DMS153 treated with DMSO at 0.1 percent for 48 hours (cell line): Measurements from ENCODE around the gene TMEM220.
"Not testable (repeated sequence)": the region's sequence is repeated elsewhere in the genome, so short reads cannot be mapped to it uniquely, and the experiment has no call there.

Source experiments
- DNase-seq: peaks from one replicate; lab custom pipeline; 2025; ENCODE audit not compliant: unreplicated experiment; lab: John Stamatoyannopoulos, UW

Gene TMEM220

DNA sequence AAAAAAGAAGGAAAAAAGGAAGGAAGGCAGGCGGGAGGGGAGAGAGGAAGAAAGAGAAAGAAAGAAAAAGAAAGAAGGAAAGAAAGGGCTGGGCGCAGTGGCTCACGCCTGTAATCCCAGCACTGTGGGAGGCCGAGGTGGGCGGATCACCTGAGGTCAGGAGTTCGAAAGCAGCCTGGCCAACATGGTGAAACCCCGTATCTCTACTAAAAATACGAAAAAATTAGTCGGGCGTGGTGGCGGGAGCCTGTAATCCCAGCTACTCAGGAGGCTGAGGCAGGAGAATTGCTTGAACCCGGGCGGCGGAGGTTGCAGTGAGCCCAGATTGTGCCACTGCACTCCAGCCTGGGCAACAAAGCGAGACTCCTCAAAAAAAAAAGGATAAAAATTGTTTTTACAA, 424 bp upstream of the TMEM220 start:
- DNase-seq = not testable (repeated sequence)

DNA sequence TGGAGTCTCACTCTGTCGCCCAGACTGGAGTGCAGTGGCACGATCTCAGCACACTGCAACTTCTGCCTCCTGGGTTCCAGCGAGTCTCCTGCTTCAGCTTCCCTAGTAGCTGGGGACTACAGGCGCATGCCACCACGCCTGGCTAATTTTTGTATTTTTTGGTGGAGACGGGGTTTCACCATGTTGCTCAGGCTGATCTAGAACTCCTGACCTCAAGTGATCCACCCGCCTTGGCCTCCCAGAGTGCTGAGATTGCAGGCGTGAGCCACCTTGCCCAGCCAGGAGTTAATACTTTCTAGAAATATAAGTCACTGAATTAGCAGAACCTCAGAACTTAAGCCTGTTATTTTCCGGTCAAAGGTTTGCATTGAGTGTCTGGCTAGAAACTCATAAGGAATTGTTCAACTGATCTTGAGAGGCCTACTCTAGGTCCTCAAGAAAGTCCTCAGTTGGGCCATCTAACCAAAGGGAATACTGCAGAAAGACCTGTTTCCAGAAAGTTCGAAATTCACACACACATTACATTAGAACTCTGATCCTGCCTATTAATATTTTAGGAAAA, 1.4 kb downstream of the TMEM220 start:
- DNase-seq = no peak

DNA sequence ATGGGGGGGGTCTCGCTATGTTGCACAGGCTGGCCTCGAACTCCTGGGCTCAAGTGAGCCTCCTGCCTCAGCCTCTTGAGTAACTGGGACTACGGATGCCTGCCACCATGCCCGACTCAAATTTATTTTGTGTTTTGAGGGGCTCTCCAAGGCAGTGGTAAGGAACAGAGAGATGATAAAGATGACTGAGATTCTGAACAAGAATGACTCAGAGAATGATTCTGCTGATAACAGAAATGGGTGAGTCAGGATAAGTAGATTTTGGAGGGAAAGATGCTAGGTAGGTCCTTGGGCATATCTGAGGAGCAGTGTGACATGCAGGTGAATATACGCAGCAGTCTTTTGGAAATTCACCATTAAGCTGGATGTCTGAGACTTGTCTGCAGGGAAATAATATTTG, 2.6 kb downstream of the TMEM220 start:
- no peak for DNase-seq

DNA sequence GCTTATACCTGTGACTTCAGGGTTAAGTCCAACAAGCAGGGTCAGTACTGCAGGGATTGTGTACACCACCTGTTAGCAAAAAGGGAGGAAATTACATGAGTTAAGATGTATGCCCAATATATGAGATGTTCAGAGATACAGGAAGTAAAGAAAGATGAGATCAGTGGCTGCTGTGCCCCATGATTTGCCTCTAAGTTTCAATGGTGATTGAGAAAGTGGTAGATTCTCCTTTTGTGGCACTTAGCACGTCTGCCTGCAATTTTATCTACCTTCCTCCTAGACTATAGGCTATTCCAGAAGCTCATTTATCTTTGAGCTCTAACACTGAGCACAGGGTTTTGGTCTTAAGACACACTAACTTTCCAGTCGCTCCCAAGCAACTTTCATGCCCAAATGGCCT, 3.6 kb downstream of the TMEM220 start:
- no peak for DNase-seq

DNA sequence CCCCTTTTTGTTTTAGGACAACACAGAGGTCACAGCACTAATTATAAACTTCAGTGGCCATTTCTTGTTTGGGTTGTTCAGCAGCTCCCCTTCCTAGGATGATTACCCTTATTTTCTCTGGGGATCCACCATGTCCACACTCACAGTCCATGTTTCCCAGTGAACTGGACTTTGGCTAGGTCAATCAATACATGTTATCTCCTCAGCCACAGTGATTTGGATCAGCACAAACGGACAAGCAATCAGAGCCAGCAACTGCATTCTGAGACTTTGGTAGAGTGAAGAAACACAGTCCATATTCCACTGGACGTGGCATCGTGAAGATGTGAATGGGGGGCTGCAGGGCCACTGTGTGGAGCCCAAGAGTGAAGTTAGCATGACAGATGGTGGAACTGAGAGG, 4.6 kb downstream of the TMEM220 start:
- no peak for DNase-seq

DNA sequence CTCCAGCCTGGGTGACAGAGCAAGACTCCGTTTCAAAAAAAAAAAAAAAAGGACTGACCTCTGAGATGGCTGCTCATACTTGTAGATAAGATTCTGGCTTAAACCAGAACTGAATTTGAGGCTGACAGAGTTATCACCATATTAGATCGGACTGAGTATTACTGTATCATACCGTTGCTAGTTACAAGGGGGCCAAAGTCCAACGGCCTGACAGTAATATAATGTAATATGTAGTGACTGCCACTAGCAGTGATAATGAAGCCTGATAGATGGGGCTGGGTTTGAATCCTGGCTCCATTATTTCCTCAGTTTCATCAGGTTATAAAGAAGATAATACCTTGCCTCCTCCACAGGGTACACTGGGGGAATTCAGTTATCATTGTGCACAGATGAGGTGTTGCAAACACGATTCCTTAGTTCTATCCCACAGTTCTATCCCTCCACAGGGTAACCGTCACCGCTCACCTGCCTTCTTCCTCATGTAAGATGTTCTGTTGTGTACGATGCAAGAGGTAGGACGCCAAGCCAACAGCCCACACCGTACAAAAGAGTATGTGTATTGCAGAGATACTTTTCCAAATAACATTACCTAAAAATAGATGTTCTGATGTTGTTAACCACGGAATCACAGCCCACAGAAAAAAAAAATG, 5.2 kb downstream of the TMEM220 start:
- DNase-seq = no peak

DNA sequence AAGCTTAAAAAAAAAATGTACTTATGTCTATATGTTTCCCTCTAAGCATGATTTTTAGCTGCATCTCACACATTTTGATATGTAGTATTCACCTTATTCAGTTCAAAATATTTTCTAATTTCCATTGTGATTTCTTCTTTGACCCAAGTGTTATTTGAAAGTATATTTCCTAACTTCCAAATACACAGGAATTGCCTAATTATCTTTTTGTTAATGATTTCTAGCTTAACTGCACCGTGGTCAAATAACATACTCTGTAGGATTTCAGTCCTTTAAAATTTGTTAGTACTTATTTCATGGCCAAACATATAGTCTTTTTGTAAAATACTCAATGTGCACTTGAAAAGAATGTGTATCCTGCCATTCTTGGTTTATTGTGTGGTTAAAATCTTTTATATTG, 11.3 kb downstream of the TMEM220 start:
- DNase-seq = no peak

- no peak for DNase-seq
These were observed 13.6 kb downstream of the TMEM220 start for GRCh38 chr17:10716218-10716617.

DNA sequence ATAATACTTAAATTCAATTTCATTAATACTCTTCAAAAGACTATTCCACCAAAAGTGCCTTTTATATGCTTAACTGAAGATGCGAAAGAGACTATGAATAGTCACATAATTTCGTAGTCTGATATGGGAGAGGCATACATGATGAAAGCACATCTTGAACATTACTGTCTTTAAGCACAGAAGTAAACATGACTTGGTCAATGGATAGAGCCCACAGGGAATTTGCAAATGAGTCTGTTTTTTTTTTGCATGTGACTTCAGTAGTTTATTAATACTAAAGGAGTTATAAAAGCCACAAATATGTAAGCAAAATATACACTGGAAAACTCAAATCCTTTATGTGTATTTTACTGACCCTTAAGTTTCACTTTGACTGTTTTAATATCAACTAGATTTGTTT, 16.5 kb downstream of the TMEM220 start:
- DNase-seq = no peak

GRCh38 chr17:10705727-10706126, 24.1 kb downstream of the TMEM220 start:
- DNase-seq = no peak

- DNase-seq = no peak
These were observed 27.2 kb downstream of the TMEM220 start for GRCh38 chr17:10702574-10702973.

GRCh38 chr17:10699856-10700255, 30.0 kb downstream of the TMEM220 start:
- no peak for DNase-seq

GRCh38 chr17:10698096-10698818, 31.6 kb downstream of the TMEM220 start:
- DNase-seq = peak; percentile 0

DNA sequence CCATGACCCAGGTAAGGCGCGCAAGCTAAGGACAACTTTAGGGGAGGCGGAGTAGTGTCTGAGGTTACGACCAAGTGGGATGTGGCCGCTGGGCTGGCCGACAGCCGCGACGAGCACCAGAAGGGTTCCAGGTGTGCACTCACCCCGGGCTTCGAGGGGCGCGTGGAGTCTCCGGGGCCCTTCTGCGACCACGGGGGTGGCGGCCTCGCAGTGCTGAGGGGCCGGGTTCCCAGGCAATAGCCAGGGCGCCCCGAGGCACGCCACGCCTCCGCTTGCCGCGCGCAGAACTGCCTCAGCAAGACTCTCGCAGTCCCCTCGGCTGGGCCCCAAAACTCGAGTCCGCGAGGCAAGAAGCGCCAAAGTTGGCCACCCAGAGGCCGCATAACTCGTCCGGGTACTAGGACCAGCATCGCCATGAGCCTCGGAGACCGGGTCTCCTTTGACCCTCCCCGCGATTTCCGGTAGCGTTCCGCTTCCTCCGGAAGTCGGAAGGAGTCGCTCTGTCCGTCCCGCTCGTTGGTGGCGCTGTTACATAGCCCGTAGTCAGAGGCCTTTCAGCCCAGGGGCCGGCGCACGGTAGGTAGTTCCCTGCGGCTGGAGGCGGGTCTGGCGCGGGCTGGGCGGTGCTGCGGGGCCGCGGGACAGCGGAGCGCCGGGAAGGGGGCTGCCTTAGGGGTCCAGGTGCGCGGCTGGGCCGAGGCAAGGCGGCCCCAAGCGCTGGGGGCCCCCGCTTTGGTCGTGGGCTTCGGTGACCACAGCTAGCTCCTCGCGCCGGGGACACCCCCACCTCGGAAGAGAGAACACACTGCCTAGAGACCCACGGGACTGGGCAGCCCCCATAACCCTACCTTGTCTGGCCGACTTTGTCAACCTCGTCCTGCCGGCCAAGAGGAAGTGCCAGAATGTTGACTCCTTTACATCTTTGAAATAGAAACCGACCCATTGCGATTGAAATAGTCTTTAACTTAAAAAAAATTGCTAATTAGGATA, 32.4 kb downstream of the TMEM220 start, which contains the start of the genes ADPRM and SCO1:
ADPRM (plus strand) TSS at position 503 of the 990 bp plus-strand sequence. CDS start 7,333 bp downstream, outside the sequence.
SCO1 (minus strand) TSS at position 442 of the 990 bp plus-strand sequence; CDS start at position 416, 26 bp downstream.
- peak; percentile 32 for DNase-seq

DNA sequence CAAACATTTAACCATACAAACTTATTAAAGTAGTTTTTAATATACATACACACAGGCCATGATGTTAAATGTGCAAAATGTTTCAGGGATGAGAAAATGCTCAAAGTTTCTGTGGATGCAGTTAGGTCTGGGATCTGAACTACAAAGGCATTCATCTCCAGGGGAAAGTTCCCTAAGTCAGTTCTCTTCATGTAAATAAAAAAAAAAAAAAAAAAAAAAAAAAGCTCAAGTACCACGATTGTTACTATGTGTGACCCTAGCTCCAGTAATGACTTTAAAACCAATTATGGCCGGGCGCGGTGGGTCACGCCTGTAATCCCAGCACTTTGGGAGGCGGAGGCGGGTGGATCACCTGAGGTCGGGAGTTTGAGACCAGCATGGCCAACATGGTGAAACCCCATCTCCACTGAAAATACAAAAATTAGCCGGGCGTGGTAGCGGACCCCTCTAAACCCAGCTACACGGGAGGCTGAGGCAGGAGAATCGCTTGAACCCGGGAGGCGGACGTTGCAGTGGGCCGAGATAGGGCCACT, 33.9 kb downstream of the TMEM220 start:
- DNase-seq = not testable (repeated sequence)

DNA sequence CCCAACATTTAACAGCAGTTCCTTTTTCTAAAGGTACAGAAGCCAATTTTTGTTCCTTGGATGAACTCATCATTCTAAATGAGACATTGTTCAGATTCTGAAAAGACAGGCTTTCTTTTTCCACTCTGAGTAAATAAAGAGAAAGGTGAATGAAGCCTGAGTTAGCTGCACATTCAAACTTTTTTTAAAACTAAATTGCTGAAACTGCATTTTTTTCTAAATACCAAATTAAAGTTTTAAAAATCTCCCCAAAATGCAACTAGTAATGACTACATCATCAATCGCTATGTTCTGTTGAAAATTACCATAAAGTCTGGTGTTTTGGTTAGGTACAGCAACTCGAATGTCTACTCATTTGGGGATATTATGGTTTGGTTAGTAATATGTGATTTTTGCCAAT, 42.3 kb downstream of the TMEM220 start:
- DNase-seq = no peak

DNA sequence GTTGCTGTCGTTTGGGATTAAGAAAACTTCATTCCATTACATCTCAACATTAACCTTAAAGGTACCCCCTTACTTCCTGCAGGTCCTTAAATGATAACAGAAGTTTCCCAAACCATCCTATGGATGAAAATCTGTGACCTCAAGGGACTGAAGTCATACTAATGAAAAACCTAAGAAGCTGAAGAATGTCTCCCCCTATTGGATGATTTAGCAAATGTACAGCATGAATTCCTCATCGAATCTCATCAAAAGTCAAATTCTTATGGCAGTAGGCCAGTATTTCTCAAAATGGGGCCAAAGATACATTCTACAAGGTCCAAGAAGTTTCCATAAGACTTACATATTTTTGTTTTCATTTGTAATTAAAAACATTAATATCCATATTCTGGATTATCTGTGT, 46.0 kb downstream of the TMEM220 start:
- DNase-seq = no peak

- DNase-seq = no peak
These were observed 47.9 kb downstream of the TMEM220 start for GRCh38 chr17:10681866-10682446.

DNA sequence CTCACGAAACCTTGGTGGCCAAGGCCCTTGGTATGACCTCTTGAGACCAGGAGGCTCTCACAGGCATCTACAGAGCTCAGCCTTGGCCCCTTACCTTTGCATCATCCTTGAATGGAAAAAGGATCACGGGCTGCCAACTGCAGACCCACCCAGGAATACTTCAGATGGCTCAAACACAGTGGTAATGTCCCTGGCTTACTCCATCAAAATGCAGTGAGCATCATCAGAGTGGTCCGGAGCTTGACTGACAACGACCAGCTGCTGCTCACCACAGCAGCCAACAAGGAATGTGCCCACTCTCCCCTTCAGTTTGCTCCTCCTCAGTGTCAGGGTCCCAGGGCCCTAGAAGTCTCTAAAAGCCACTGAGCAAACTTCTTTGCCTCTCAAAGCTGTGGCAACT, 55.1 kb downstream of the TMEM220 start:
- no peak for DNase-seq

- no peak for DNase-seq
These were observed 56.5 kb downstream of the TMEM220 start for GRCh38 chr17:10673312-10673711.
